Measurements from ENCODE around the gene CFAP90.

The CFAP90 gene

DNA sequence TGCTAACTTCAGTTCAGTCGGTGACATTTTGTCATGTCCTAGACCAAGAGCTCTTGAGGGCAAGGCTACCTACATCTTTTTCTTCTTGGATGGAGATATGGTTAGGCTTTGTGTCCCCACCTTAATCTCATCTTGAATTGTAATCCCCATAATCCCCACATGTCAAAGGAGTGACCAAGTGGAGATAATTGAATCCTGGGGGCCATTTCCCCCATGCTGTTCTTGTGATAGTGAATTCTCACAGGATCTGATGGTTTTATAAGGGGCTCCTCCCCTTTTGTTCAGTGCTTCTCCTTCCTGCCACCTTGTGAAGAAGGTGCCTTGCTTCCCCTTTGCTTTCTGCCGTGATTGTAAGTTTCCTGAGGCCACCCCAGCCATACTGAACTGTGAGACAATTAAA lies 2.1 kb upstream of the CFAP90 start:
- H3K4me3 ChIP-seq (ENCODE audit: insufficient read depth, low read length, poor library complexity, severe bottlenecking): no peak overlapping the region
- no peaks in the 10 kb centered on the region for H3K9me3 ChIP-seq (ENCODE audit: insufficient read depth, low read length)
- TF ChIP-seq EZH2phosphoT487 (conservative IDR thresholded peaks at IDR 0.05; ENCODE audit: low read length): no peak
- TF ChIP-seq, protein P1, sequence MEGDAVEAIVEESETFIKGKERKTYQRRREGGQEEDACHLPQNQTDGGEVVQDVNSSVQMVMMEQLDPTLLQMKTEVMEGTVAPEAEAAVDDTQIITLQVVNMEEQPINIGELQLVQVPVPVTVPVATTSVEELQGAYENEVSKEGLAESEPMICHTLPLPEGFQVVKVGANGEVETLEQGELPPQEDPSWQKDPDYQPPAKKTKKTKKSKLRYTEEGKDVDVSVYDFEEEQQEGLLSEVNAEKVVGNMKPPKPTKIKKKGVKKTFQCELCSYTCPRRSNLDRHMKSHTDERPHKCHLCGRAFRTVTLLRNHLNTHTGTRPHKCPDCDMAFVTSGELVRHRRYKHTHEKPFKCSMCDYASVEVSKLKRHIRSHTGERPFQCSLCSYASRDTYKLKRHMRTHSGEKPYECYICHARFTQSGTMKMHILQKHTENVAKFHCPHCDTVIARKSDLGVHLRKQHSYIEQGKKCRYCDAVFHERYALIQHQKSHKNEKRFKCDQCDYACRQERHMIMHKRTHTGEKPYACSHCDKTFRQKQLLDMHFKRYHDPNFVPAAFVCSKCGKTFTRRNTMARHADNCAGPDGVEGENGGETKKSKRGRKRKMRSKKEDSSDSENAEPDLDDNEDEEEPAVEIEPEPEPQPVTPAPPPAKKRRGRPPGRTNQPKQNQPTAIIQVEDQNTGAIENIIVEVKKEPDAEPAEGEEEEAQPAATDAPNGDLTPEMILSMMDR (IDR thresholded peaks at IDR 0.05; ENCODE audit: insufficient read depth, low read length, poor library complexity, severe bottlenecking): no peak
- H2AFZ ChIP-seq (ENCODE audit: low read depth, low read length, severe bottlenecking): no peak overlapping the region
- no peak overlapping the region for H3K27ac ChIP-seq (ENCODE audit: low read depth, low read length)
- no peaks in the 10 kb centered on the region for H3K9me2 ChIP-seq (replicated peaks; ENCODE audit: insufficient read depth, low read length)
- H3K4me2 ChIP-seq (ENCODE audit: low read depth, low read length, poor library complexity, severe bottlenecking): no peak overlapping the region
- H3F3A ChIP-seq (ENCODE audit: insufficient read depth): no peaks in the 10 kb centered on the region
- H3K36me3 ChIP-seq (ENCODE audit: low read length): no peaks in the 10 kb centered on the region
- H3K9ac ChIP-seq (ENCODE audit: low read length): no peak overlapping the region
- H3K27me3 ChIP-seq (ENCODE audit: low read length): no peaks in the 10 kb centered on the region
- H4K20me1 ChIP-seq (ENCODE audit: low read depth, low read length): no peaks in the 10 kb centered on the region
- no peaks in the 10 kb centered on the region for H3K79me2 ChIP-seq (ENCODE audit: insufficient read depth, low read length)

DNA sequence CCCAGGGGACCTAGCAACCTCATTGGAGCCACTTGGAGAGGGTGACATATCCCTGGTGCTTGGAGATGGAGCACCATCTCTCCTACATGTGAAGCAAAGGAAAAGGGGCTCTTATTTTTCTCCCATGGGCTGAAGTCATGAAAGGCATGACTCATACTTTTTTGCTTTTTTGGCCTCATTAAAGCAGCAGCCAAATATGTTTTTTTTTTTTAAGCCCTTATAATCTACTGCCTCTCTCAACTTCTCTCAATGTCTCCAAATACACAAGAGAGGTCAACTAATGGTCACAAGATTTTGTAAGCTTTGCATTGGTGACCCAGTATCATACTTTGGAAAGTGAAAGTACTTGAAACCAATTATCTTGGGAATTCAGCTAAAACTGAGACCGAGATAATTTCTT lies 1.6 kb upstream of the CFAP90 start:
- no peak for TF ChIP-seq EZH2phosphoT487 (conservative IDR thresholded peaks at IDR 0.05; ENCODE audit: low read length)
- TF ChIP-seq, protein P1 (IDR thresholded peaks at IDR 0.05; ENCODE audit: insufficient read depth, low read length, poor library complexity, severe bottlenecking): no peak
- Histone ChIP-seq H3K27ac (ENCODE audit: low read depth, low read length) (no peak overlapping the region), H2AFZ (ENCODE audit: low read depth, low read length, severe bottlenecking) (no peak overlapping the region), H3K9me2 (replicated peaks; ENCODE audit: insufficient read depth, low read length) (no peaks in the 10 kb centered on the region), H3K4me2 (ENCODE audit: low read depth, low read length, poor library complexity, severe bottlenecking) (no peak overlapping the region), H3K9ac (ENCODE audit: low read length) (no peak overlapping the region), H3K4me3 (ENCODE audit: insufficient read depth, low read length, poor library complexity, severe bottlenecking) (no peak overlapping the region), H3K9me3 (ENCODE audit: insufficient read depth, low read length) (no peaks in the 10 kb centered on the region), H3K27me3 (ENCODE audit: low read length) (no peaks in the 10 kb centered on the region), H4K20me1 (ENCODE audit: low read depth, low read length) (no peaks in the 10 kb centered on the region), H3K36me3 (ENCODE audit: low read length) (no peaks in the 10 kb centered on the region), H3F3A (ENCODE audit: insufficient read depth) (no peaks in the 10 kb centered on the region), H3K79me2 (ENCODE audit: insufficient read depth, low read length) (no peaks in the 10 kb centered on the region)

DNA sequence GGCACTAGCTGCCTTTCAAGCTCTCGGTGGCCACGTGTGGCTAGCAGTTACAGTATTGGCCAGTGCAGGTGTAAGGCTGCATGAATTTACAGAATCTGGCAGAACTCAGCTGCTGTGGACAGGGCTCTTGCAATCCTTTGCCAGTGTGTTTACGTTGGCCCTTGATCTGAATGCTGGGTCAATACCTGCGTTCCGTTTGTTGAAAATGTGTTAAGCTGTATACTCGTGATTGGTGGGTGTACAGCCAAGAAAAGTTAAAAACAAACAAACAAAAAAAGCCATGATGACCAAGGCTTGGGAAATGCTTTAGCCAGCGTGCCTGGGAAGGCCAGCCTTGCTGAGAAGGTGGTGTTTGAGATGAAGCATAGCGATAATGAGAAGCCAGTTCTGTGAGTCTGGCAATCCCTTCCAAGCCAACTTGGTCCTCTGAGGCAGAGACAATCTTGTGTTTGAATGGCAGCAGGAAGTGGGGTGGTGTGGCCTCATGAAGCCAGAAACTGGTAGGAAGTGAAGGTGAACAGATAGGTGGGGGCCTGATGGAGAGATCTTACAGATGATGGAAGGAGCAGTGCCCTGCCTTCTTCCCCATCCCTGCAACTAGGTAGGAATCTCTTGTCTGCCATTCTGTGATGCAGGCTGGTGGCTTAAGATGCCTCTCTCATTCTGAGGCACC lies 820 bp upstream of the CFAP90 start:
- Histone ChIP-seq H3F3A (ENCODE audit: insufficient read depth) (no peaks in the 10 kb centered on the region), H3K4me2 (ENCODE audit: low read depth, low read length, poor library complexity, severe bottlenecking) (no peak overlapping the region), H2AFZ (ENCODE audit: low read depth, low read length, severe bottlenecking) (no peak overlapping the region), H3K9me2 (replicated peaks; ENCODE audit: insufficient read depth, low read length) (no peaks in the 10 kb centered on the region), H3K79me2 (ENCODE audit: insufficient read depth, low read length) (no peaks in the 10 kb centered on the region), H3K4me3 (ENCODE audit: insufficient read depth, low read length, poor library complexity, severe bottlenecking) (no peak overlapping the region), H3K9me3 (ENCODE audit: insufficient read depth, low read length) (no peaks in the 10 kb centered on the region), H3K36me3 (ENCODE audit: low read length) (no peaks in the 10 kb centered on the region), H3K27ac (ENCODE audit: low read depth, low read length) (no peak overlapping the region), H3K27me3 (ENCODE audit: low read length) (no peaks in the 10 kb centered on the region), H3K9ac (ENCODE audit: low read length) (no peak overlapping the region), H4K20me1 (ENCODE audit: low read depth, low read length) (no peaks in the 10 kb centered on the region)
- no peak for TF ChIP-seq EZH2phosphoT487 (conservative IDR thresholded peaks at IDR 0.05; ENCODE audit: low read length)
- TF ChIP-seq, protein P1 (IDR thresholded peaks at IDR 0.05; ENCODE audit: insufficient read depth, low read length, poor library complexity, severe bottlenecking): no peak
